SKM-1 treated with dmso at 0.1 percent for 144 hours (cell line): ENCODE results near the gene TSPAN15.

ENCODE experiments used
- DNase-seq: peaks from one replicate; lab custom pipeline; 2025; ENCODE audit not compliant: unreplicated experiment; lab: John Stamatoyannopoulos, UW

The TSPAN15 gene

DNA sequence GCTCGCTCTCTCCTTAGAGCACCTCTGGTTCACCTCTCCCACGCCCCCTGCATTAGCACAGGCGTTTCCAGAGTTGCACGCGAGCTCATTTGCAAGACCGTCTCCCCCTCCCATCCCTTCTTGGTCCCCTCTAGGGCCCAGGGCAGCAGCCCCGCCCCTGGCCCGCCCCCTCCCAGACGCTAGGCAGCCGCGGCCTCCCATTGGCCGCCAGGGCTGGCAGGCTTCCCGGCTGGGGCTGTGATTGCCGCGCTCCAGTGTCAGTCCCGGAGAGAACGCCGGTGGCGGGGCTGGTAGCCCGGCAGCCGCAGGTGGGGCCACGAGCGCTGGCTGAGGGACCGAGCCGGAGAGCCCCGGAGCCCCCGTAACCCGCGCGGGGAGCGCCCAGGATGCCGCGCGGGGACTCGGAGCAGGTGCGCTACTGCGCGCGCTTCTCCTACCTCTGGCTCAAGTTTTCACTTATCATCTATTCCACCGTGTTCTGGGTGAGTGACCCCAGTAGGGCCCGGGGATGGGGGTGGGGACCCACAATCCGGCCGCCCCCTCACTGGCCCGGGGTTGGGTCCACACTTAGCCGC lies at the start of gene TSPAN15:
TSPAN15 (plus strand) TSS at position 257 of the 575 bp plus-strand sequence; CDS start at position 387, 130 bp downstream.
- peak; percentile 79 for DNase-seq

DNA sequence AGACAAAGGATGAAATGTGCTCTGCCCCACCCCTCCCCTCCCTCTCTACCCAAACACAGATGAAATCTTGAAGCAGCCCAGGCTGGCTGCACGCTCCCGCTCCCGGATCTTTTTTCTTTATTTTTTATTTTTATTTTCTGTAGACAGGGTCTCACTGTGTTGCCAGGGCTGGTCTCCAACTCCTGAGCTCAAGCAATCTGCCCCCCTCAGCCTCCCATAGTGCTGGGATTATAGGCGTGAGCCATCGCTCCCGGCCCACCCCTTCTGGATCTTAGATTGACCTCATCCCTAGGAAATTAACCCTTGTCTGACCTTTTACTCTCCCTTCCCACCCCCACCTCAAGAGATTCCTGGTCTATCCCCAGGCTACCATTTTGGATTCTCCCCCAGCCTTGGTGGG lies 48.9 kb upstream of the TSPAN15 start:
- DNase-seq = no peak

DNA sequence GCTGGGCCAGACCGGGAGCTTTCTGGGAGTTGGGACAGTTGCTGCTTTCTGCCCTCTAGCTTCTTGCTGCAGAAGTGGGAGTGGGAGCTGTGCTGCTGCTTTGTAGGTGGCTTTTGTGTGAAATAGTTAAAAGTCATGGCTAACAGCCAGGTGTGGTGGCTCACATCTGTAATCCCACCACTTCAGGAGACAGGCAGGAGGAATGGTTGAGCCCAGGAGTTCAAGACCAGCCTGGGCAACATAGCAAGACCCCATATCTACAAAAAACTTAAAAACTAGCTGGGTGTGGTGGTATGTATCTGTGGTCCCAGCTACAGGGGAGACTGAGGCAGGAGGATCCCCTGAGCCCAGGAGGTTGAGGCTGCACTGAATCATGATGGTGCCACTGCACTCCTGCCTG lies 48.2 kb upstream of the TSPAN15 start:
- DNase-seq = no peak

DNA sequence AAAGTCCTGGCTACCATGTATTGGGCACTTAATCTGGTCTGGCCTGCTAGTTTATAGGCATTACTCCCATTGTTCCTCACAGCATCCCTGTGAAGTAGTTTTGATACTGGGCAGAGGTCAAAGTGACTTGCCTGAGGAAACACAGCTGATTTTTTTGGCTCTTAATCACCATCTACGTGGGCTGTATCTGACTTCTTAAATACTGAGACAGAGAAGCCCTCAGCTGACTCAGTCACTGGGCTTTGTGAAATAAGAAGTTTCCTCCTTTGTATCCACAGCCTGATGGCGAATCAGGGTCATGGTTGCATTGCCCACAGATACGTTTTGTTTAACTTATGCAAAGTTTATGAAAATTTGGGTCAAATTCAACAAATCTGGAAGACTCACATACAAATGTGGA lies 47.7 kb upstream of the TSPAN15 start:
- no peak for DNase-seq

DNA sequence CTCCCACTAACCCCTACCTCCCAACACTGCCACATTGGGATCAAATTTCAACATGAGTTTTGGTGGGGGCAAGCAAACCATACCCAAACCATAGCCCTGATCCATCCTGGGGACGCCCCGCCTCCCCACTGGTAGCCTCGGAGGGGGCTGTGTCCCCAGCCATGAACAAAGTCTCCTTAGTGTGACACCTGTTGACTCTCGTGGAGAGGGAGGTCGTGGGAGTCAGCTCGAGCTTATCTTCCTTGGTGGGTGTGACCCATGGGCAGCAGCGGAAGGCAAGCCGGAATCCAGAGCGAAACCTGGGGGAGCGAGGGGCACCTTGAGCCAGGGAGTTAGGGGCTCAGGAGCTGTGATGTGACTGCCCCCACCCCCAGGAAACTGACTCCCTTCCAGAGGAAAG lies 46.5 kb upstream of the TSPAN15 start:
- DNase-seq = no peak

DNA sequence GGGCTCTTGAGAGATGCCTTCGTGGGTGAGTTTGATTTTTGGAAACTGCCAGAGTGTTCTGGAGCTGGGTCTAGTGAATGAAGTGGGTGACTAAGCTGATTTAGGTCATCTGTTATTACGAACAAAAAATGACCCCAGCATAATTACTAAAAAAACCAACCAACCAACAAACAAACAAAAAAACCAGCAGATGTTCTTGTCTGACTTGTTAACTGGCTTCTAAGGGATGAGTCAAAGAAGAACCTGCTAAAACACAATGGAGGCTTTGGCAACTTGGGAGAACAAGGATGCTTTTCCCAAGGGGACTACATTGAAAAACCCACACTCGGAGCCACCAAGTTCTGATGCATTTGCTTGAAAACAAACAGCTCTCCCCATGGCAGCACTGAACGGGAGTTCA lies 46.0 kb upstream of the TSPAN15 start:
- DNase-seq = no peak

DNA sequence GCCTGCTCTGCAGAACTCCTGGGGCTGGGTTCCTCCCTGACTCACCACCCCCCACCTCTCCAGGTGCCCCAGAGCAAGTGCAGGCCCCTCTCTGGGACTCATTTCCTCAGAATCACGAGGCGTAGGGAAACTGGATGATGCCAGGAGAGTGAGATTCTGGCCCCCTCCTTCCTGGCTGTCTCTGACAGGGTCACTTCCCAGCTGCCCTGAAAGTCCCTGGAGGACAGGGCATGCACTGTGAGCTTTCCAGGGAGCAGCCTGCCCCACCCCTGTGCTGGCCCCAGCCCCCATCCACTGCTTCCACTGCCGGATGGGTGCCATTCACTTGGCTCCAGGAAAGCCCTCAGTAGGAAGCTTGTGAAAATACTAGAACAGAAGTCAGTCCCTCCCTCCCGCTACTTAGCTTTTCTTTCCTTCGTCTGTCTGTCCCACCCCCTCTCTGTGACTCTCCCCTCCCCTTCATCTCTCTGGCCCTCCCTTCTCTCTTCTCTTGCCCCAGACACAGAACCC lies 44.9 kb upstream of the TSPAN15 start:
- DNase-seq = no peak

DNA sequence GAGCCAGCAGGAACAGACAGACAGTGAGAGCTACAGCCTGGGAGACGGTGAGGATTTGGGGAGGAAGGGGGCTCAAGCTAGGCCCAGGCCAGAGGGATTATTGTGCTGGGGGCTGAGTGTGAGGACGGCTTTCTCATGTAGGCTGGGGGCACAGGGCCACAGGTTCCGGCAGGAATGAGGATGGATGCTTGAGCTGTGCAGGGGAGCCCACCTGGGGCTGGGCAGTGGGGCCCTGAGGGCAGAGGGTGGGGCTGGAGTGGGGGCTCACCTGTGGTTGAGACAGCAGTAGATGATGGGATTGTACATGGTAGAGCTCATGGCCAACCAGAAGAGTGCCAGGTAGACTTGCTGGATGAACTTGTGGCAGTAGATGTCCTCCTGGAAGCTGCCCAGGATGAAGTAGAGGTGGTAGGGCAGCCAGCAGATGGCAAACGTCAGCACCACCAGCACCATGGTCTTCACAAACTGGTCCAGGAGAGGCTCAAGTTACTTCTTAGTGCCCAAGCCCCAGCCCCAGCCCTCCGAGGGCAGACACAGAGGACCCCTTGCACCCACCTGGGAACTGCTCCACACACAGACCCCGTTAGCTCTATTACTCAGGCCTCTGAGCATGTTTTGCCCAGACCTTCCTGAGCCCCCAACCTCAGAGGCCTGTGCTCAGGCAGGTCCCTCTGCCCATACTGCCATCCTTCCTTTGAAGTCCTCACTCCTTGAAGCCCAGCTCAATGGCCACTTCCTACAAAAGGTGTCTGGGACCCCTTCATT lies 44.3 kb upstream of the TSPAN15 start:
- no peak for DNase-seq

DNA sequence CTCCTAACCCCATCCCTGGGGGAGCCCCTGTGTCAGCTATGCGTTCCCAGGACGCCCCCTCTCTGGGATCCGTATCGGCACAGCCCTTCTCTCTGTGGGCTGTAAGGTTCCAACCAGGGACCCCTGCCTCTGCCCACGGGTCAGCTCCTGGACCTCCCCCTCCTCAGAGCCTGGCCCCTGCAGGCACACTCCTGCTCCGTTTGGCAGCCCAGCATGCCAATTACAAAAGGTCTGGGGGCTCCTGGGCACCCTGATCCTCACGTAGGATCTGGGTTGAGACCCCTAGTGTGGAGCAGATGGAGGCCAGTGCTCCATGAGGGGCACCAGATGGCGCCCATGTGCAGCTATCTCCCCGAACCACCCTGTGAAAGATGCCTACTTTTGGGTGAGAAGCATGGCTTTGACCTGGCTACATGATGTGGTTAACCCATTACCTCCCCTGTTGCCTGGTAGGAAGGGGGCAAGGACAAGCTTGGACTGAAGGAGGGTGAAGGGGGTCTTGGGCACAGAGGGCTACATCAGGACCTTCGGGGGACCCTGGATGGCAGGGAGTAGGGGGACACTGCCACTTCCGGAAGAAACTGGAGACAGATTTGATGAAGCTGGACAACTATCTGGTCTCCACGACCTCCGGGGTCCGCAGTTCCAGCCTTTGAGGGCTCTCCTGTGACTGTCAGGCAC lies 43.5 kb upstream of the TSPAN15 start:
- peak; percentile 15 for DNase-seq

DNA sequence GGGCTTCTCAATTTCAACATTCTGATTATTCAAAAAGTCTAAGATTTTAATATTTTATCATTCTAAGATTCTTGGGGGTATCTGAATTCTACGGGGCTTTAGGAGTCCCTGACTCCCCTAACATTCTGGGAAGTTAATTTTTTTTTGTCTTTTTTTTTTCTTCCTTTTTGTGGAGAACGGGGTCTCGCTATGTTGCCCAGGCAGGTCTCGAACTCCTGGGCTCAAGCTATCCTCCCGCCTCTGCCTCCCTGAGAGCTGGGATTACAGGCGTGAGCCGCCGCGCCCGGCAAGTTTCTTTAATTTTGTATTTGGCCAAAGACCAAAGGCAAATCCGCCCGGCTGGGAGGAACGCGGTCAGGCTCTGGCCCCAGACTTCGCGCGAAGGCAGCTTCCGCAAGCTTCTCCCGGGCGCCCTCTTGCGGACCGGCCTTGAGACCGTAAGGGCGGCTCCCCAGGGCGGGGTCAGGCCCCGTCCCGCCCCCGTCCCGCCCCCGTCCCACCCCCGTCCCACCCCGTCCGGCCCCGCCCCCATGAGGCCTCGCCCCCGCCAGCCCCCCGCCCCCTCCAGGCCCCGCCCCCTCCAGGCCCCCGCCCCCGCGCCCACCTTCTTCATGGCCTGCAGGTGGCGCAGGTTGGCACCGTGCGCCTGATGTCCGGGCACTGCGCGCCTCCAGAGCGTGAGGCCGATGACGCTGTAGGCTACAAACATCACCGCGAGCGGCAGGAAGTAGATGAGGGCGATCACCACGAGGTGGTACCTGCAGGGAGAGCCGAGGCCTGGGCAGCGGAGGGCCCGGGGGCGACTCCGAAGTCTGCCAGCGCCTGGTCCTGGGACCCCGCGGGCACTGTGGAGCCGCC lies 42.7 kb upstream of the TSPAN15 start:
- peak; percentile 90 for DNase-seq

DNA sequence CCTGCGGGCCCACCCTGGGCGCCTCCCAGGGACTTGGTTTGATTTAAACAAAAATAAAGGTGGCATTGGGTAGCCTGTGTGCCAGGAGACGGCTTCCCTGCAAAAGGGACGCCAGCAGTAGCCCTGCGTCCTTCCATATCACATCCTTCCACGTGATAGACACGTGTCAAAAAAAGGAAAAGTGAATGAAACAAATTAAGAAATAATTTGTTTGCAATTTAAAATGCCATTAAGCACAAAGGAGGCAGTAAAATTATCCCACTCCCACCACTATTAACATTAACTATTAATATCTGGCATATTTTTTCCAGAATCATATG lies 42.1 kb upstream of the TSPAN15 start:
- no peak for DNase-seq

DNA sequence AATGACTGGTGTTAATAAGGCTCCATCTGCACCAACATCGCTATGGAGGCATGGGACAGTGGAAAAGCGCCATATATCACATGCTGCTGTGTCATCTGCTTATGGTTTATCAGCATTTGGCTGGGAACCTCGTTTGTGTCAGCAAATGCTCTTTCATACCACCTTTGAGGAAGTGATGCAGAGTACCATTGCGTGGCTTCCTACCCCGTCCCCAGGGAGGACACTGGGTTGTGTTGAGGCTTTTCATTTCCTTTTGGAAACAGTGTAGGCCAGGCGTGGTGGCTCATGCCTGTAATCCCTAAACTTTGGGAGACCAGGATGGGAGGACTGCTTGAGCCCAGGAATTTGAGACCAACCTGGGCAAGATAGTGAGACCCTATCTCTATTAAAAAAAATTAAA lies 41.3 kb upstream of the TSPAN15 start:
- peak; percentile 67 for DNase-seq

DNA sequence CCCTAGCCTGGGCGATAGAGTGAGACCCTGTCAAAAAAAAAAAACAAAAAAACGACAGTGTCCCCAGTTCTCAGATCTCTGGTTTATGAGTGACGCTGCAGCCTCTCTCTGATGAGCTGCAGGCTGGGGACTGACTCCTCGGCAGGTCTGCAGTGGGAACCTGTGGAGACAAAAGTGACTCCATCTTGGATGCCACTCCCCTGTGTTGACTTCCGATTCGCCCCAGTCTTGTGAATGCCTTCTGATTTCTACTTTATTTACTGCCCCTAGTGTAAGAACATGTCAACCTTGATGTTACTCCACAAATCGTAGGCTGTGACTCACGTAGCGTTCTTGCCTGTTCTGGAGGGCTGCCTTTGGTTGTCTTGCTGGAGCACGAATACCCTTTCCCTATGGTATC lies 40.8 kb upstream of the TSPAN15 start:
- DNase-seq = no peak

DNA sequence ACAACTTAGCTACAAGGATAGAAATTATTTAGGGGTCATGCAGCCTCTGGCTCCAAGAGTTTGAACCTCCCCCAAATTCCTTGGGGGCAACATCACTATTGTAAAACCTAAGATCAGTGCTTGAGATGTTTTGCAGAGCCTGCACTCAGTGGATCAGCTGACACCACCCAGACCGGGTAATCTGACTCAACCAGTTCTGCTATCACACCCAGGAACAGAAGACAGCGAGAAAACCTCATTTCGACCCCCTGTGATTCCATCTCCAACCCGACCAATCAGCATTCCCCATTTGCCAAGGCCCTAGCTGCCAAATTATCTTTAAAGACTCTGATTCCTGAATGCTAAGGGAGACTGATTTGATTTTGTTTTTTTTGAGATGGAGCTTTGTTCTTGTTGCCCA lies 39.8 kb upstream of the TSPAN15 start:
- no peak for DNase-seq

DNA sequence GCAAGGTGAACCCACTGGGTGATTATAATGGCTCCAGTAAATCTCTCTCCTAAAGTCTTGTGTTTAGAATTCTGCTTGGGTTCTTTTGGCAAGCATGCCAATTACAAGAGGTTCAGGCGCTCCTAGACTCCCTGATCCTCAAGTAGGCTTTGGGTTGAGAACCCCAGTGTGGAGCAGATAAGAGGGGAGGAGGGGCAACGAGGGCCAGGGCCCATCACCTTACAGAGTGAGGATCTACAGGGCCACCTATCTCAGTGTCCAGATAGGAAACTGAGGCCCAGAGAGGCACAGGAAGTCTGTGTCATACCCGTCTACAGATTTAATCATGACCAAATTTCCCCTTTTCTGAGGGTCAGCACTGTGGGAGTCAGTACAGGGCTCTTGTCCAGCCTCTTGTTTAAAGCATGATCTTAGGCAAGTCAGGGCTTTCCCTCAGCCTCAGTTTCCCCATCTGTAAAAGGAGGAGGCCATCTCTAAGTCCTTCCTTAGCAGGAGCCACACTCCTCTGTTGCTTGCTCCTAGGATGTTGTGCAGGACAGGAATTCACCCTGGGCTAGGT lies 39.0 kb upstream of the TSPAN15 start:
- no peak for DNase-seq

DNA sequence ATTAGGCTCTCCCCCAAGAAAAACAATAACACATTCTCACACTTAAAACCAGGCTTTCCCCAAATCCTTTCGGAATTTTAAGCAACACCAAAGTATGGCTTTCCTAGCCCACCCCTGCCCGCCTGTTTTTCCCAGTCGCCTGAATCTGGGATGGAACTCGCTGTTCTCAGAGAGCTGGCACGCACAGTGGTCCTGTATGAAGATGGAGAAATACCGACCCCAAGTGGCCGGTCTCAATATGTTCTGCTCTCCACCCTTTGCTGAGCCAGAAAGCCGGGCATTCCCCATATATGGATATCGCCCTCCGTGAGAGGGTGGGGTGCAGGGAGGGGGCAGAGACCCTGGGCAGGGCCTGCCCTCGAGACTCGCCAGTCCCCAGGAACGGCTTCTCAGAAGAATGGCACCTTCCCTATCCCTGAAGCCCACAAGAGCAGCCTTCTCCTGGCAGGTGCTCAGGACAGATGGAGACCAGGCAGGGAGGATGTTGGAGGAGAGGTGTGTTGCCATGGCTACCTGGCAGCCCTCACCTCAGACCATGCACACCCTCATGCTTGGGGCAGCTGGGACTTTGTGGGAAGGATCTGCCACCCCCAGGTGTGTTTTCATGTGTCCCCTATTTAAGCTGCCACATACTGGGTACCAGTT lies 37.9 kb upstream of the TSPAN15 start:
- no peak for DNase-seq

DNA sequence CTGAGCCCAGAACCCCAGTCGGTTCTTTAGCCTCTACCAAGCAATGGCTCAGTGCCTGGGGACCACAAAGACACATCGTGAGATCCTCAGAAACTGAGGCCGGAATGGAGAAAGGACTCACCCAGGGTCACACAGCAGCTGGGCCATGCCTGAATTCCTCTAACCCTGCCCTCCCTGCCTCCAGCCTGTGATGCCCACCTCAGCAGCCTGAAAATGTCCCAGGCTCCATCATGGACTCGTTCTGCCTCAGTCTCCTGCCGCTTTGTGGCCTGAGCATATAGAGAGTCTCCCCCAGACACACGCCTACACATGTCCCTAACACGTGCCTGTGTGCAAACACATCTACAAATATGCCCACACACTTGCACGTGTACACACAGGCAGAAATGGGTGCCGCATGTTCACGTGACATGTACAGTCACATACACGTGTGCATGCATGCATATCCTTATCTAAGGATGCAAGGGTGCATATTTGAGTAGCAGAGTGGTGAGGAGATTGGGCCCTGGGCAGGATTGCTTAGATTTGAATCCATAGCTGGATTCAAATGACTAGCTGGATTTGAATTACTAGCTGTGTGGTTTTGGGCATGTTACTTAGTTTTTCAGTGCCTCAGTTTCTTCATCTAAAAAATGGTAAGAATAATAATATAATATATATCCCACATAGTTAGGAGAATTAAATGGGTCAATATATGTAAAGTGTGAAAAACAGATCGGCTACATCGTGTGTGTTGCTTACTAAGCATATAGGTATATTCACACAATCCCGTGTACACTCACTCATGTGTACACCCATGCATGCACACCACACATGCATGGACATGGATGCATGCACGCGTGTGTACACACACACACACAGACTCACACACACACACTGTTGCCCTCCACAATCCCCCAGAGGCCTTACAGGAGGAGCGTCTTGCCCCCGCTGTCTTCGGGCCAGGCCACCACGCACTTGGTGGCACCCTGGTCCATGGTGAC lies 36.9 kb upstream of the TSPAN15 start:
- DNase-seq = no peak

DNA sequence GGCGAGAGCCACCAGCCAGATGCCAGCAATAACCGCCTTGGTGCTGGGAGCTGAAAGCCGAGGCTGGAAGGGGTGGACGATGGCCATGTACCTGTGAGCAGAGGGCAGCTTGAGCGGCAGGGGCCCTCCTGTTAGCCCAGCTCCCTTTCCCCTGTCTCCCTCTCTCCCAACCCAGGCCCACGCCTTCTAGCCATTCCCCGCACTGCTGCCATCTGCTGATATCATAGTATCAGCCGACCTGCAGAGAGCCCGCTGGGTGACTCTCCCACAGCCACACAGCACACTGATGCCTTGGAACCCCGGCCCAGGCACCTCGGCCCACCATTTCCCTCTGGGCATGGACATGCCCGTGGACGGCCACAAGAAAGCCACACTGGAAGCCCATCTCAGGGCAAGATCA lies 36.2 kb upstream of the TSPAN15 start:
- DNase-seq = no peak

DNA sequence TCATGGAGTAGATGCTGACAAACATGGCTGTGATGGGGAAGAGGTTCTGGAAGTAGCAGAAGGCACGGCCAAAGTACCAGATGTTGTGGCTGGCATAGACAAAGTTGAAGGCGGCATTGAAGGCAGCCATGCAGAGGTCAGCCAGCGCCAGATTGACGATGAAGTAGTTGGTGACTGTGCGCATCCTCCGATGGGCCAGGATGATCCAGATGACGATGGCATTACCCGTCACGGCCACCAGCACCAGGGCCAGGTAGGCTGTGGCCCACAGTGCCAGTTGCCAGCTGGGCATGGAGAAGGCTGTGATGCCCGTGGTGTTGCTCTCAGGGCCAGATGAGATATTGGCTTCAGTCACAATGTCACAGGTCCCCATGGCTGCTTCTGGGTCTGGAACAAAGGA lies 35.3 kb upstream of the TSPAN15 start:
- DNase-seq = no peak
